Renal cortical epithelial cell (primary cell): ENCODE data around the gene SH3BP1. TPM values are rescaled to one million over a fixed set of nuclear protein-coding genes. Genes with fewer than 3 reads are reported as not detected.

Source experiments
- DNase-seq: peaks from one replicate; pipeline ENCODE4 v3.0.0-alpha.2; 2011; ENCODE audit warnings: low read depth
- total RNA-seq: library from RNA; depleted of rRNA; stranded (reverse); fragments of >200 nt; gene quantifications from 2 replicates; pipeline ENCODE4 v1.2.3, GENCODE V29; 2014

Gene SH3BP1
- total RNA-seq, 1 donor from 2014 or later, result 8.1 TPM

DNA sequence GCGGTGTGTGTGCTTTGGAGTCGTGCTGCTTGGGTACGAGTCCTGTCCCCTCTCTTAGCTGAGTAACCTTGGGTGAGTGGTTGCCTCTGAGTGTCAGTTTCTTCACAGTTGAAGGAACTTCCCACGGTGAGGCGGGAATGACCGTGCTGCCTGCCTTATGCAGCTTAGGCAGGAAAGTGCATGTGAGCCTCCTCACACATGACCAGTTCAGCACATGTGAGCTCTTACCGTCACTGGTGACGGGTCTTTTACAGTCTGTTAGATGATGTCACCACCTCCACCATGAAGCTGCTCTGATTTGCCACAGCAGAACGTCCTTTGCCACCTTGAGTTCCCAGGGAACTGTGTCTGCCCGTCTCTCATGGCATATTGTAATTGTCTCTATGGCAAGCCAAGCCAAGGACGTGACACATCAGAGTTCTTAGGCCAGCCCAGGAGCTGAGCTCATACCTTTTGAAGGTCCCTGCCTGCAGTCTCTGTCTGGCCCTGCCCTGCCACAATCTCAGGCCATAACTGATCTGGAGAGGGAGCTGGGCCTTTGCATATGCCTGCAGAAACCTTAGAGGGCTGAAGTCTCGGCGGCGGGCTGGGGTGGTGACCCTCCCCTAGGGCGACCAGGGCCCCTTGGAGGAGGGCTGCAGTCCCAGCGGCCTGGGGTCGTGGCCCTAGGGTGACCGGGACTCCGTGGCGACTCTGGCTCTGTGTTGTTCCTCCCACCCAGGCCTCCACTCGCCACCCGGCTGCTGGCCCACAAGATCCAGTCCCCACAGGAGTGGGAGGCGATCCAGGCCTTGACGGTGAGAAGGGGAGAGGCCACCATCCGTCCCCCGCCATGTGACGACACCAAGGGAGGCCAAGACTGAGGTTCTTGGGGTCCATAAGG is 23.0 kb upstream of the SH3BP1 start:
- no peak for DNase-seq

DNA sequence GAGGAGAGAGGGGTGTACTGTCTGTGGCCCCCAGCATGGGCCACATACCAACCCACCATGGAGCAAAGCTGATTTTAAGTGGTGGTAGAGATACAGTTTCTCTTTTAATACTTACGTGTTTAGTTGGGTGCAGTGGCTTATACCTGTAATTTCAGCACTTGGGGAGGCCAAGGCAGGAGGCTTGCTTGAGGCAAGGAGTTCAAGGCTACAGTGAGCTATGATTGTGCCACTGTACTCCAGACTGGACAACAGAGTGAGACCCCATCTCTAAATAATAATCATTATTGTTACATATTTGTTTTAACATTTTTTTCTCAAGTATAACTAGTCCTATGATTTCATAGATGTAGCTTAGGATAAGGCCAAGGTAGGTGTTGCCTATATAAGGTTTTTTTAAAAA is 22.0 kb upstream of the SH3BP1 start:
- no peak for DNase-seq

DNA sequence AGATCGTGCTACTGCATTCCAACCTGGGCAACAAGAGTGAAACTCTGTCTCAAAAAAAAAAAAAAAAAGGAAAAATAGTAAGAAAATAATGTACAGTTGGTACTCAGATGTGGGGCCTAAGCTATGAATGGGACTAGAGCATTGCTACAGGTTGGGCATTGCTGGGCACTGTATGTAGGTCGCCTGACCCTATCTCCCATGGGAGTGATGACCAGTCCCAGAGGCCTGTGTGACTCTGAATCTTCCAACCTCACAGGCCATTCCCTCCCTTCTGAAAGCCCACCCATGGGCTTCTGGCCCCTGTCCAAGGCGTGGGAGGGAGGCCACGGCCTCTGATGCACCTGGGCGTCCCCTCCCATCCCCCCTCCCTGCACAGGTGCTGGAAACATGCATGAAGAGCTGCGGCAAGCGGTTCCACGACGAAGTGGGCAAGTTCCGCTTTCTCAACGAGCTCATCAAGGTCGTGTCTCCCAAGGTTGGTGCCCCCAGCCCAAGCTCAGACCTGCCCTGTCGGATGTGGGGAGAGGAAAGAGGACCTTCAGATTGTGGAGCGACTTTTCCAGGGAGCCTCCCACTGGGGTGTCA is 21.3 kb upstream of the SH3BP1 start:
- no peak for DNase-seq

DNA sequence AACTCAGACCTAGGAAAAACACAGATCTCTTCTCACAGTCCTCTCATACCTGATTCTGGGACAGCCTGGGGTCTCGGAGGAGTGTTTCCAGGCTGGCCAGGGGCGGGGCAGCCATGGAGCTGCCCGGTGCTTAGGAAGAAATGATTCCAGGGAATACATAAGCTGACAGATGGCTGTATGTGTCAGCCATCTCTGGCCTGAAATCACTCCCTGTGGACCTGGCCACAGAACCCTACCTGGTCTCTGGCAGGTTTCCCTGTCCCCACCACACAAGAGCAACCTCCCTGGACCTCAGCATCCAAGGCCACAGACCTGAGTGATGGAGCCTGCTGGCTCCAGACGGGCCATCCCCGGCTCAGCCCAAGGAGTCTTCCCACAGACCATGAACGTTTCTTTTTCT is 20.8 kb upstream of the SH3BP1 start:
- no peak for DNase-seq

- no peak for DNase-seq
Measured at GRCh38 chr22:37619991-37620390, 19.5 kb upstream of the SH3BP1 start.

DNA sequence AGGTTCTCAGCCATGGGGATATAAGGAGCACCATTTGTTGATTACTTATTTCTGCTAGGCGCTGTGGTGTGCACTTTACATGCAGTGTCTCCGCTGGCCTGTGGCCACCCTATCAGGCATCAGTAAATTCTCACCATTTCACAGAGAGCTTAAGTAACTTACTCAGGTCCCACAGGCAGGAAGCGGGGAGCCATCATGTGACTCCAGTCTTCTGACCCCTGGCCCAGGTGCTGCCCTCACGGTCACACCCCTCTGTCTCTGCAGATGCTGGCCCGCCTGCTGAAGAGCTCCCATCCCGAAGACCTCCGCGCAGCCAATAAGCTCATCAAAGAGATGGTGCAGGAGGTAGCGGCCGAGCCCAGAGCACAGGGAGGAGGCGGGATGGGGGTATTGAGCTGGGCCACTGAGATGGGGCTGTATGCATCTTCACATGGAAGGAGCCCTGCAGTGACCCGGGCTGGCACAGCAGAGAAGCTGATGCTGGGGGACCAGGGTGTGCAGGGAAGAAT is 18.1 kb upstream of the SH3BP1 start:
- DNase-seq, result no peak

DNA sequence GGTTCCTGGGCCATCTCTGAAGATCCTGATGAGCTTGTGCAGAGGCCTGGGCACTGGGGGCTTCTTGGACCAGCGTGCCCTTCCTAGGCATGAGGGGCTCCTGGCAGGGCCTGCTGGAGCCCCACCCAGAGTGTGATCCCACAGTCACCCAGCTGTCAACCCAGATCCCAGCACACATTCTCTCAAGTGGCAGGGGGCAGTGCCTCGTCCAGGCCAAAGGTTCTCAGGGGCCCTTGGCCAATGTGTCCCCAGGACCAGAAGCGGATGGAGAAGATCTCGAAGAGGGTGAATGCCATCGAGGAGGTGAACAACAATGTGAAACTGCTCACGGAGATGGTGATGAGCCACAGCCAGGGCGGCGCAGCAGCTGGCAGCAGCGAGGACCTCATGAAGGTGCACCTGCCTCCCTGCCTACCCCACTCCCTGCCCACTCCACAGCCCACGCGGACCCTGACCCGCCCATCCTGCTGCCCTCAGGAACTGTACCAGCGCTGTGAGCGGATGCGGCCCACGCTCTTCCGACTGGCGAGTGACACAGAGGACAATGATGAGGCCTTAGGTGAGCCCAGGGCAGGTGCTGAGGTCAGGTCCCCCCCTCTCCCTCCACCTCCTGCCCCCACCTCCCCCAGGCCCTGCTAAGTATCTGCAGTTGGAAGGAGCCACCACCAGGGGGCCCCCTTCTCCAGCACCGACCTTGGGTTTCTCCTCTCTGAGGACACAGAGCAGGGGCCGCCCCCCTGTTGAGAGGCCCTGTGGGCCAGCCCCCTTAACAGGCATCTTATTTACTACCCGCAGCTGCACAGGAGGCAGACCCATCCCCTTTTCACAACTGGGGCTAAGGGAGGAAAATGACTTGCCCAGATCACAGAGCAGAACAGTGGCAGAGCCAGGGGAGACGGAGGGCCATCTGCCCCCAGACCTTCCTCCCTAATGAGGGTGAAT is 16.1 kb upstream of the SH3BP1 start:
- DNase-seq, result no peak

- DNase-seq, result no peak
Measured at GRCh38 chr22:37624017-37624365, 15.5 kb upstream of the SH3BP1 start.

GRCh38 chr22:37624876-37625275 is 14.6 kb upstream of the SH3BP1 start:
- no peak for DNase-seq

DNA sequence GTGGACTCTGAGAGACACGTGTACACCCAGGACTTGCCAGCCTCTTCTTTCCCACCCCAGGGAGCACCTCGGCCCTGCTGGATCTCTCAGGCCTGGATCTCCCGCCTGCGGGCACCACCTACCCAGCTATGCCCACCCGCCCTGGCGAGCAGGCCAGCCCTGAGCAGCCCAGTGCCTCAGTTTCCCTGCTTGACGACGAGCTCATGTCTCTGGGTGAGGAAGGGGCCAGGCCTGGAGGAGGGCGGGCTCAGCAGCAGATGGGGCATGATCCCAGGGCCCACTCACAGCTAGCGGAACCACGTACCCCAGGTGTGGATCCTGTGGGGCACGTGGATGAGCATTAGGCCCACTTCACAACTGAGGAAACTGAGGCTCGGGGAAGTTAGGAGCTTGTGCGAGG is 13.7 kb upstream of the SH3BP1 start:
- DNase-seq, result no peak

DNA sequence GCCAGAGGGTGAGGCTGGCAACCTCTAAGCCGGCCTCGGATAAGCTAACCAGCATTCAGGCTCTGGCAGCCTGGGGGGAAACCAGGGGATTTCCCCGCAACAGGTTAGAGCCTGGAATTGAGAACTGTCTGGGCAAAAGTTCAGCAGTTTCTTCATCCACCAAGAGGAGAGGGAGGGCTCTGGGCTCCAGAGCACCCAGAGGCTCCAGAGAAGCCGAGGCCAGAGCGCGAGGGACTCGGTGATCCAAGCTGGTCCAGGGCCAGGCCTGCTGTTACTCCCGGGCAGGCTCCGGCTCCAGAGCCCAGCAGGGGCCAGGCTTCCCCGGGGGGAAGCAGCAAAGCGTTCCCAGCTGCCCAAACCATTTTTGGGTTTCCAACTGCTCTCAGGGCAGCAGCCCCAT is 13.3 kb upstream of the SH3BP1 start:
- no peak for DNase-seq

GRCh38 chr22:37626556-37627075 is 12.9 kb upstream of the SH3BP1 start:
- no peak for DNase-seq

DNA sequence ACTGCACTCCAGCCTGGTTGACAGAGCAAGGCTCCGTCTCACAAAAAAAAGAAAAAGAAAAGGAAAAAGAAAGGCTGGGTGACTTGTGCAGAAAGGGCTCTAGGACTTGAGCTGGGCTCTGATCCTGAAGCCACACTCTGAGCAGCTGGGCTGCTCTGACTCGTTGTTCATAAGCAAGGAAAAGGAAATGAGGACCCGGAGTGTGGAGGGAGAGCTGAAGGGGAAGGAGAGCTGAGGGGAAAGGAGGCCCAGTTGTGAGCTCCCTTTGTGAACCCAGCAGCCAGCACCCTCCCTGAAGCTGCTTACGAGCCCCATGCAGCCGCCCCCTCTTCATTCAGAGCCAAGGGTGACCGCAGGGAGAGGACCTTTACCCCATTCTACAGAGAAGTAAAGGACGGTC is 12.3 kb upstream of the SH3BP1 start:
- no peak for DNase-seq

- DNase-seq, result no peak
Measured at GRCh38 chr22:37627545-37627944, 11.9 kb upstream of the SH3BP1 start.

GRCh38 chr22:37628830-37629229 is 10.6 kb upstream of the SH3BP1 start:
- DNase-seq, result no peak

GRCh38 chr22:37629928-37630327 is 9.5 kb upstream of the SH3BP1 start:
- no peak for DNase-seq

DNA sequence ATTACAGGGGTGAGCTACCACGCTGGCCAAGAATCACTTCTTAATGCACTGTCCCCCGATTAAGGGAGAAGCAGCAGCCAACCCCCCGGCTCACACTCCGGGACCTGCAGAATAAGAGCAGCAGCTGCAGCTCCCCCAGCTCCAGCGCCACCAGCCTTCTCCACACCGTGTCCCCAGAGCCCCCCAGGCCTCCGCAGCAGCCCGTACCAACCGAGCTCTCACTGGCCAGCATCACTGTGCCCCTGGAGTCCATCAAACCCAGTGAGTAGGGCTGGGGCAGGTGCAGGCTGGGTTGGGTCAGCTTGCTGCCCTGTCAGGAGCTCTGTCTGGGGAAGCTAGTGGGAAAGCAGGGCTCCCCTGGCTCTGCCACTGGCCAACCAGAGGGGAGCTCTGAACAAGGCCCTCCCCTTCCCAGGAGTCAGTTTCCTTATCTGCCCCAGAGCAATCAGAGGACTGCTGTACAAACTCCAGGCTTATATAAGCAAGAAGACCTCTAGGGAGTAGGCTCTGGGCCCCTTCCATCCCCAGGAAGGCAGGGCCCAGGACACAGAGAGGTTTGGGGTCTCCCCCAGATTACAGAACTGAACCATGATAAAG is 8.5 kb upstream of the SH3BP1 start:
- DNase-seq, result no peak

- DNase-seq, result no peak
Measured at GRCh38 chr22:37631448-37632173, 7.9 kb upstream of the SH3BP1 start.

- DNase-seq, result no peak
Measured at GRCh38 chr22:37632174-37633088, 7.0 kb upstream of the SH3BP1 start.

GRCh38 chr22:37633089-37633624 is 6.3 kb upstream of the SH3BP1 start:
- no peak for DNase-seq
